ENCODE measurements around the gene GPC5. TPM values are rescaled to one million over a fixed set of nuclear protein-coding genes. Genes with fewer than 3 reads are reported as not detected.

GPC5 gene
- total and polyA plus RNA-seq, 2 of the 8 experiments (the other 6 are each of a cell fraction or from before 2014, with no cell fraction given): 0.20 to 0.39 TPM

GRCh38 chr13:91773591-91774227, 375.3 kb downstream of the GPC5 start:
- no peak for DNase-seq (ENCODE audit: low read depth in 1 of 2, low spot score in 2 of 2)
- H2BK15ac ChIP-seq (ENCODE audit: low read length): no peak overlapping the region
- H3K18ac ChIP-seq (ENCODE audit: extremely low read depth, low read length): no peak overlapping the region
- H3K23ac ChIP-seq (ENCODE audit: insufficient read length): no peak overlapping the region
- H2AFZ ChIP-seq (ENCODE audit: low read length): no peak overlapping the region
- no peaks in the 10 kb centered on the region for H3K36me3 ChIP-seq (ENCODE audit: control insufficient read depth in 2 of 4, insufficient read depth in 4 of 4, low read length in 3 of 4)
- no peak overlapping the region for H2BK120ac ChIP-seq (replicated peaks; ENCODE audit: low read depth, low read length)
- H2BK12ac ChIP-seq (ENCODE audit: low read depth, low read length): no peak overlapping the region
- no peak overlapping the region for H3K14ac ChIP-seq (ENCODE audit: insufficient read length)
- no peak overlapping the region for H3K56ac ChIP-seq (replicated peaks; ENCODE audit: insufficient read length, low read depth, low read length)
- H3K4me2 ChIP-seq (ENCODE audit: insufficient read depth in 1 of 2, low read depth in 2 of 2, low read length in 2 of 2): no peak overlapping the region; a peak in 1 of 4 replicates
- no peak for FAIRE-seq
- H4K8ac ChIP-seq (ENCODE audit: extremely low read depth, insufficient read depth, low read length): no peak overlapping the region
- no peaks in the 10 kb centered on the region for H3K9me3 ChIP-seq (ENCODE audit: insufficient read depth in 2 of 2, low read depth in 1 of 2, low read length in 1 of 2)
- no peak overlapping the region for H3K27ac ChIP-seq (ENCODE audit: low read depth, low read length)
- H3K27me3 ChIP-seq (replicated peaks in 1 of 4; ENCODE audit: control insufficient read depth in 3 of 4, extremely low read depth in 1 of 4, insufficient read depth in 3 of 4, low read length in 3 of 4): no peaks in the 10 kb centered on the region
- POLR2A ChIA-PET (ENCODE audit: partially characterized antibody): interaction anchor here (0.6 kb wide), 1 partner anchor 41 kb away, joined by 3 read pairs; no protein-coding TSS in a partner anchor
- no peak overlapping the region for H2BK5ac ChIP-seq (ENCODE audit: low read depth, low read length)
- WGBS, 2 experiments (ENCODE audit: extremely low coverage in 1 of 2, insufficient coverage in 1 of 2, insufficient read length in 1 of 2, insufficient replicate concordance in 2 of 2, low coverage in 1 of 2, low lambda C conversion rate in 2 of 2, missing lambda C conversion rate in 1 of 2): 42% methylated on average over 3 of the region's 3 CpGs; no CpG with 5 or more reads in 1 of the 2 experiments
- no peak for TF ChIP-seq KDM1A (IDR thresholded peaks at IDR 0.05; ENCODE audit: borderline replicate concordance, low read length)
- TF ChIP-seq BCL11A (IDR thresholded peaks at IDR 0.05; ENCODE audit: low read depth in 2 of 2, low read length in 2 of 2): no peak
- TF ChIP-seq ATF2 (IDR thresholded peaks at IDR 0.05; ENCODE audit: low read length): no peak
- no peak for TF ChIP-seq CTBP2 (IDR thresholded peaks at IDR 0.05; ENCODE audit: borderline replicate concordance, insufficient read depth, insufficient read length, low read length)
- no peak for TF ChIP-seq RAD21 (IDR thresholded peaks at IDR 0.05 in 1 of 2, conservative IDR thresholded peaks at IDR 0.05 in 1 of 2; ENCODE audit: low read depth in 2 of 2, low read length in 2 of 2)
- TF ChIP-seq MAFK (IDR thresholded peaks at IDR 0.05; ENCODE audit: low read depth, low read length): no peak
- no peak for TF ChIP-seq FOSL1 (IDR thresholded peaks at IDR 0.05; ENCODE audit: insufficient read depth, low read depth, low read length)
- no peak for TF ChIP-seq JUN (IDR thresholded peaks at IDR 0.05; ENCODE audit: low read depth, low read length)
- no peak for TF ChIP-seq HDAC6 (IDR thresholded peaks at IDR 0.05; ENCODE audit: low read depth, low read length)
- TF ChIP-seq SUZ12 (IDR thresholded peaks at IDR 0.05; ENCODE audit: low read length): no peak
- TF ChIP-seq BRCA1 (IDR thresholded peaks at IDR 0.05; ENCODE audit: low read depth, low read length): no peak
- H4K91ac ChIP-seq (replicated peaks; ENCODE audit: insufficient read length, low read length): no peak overlapping the region
- H4K5ac ChIP-seq (ENCODE audit: insufficient read length, low read depth, low read length): no peak overlapping the region
- H3K79me1 ChIP-seq (ENCODE audit: low read depth, low read length): no peaks in the 10 kb centered on the region
- CTCF ChIA-PET (ENCODE audit: partially characterized antibody): interaction anchor here (1.0 to 1.8 kb wide), 3 partner anchors 8 to 196 kb away, joined by 3 to 6 read pairs (median 3); no protein-coding TSS in a partner anchor
- H3K4ac ChIP-seq (replicated peaks; ENCODE audit: insufficient read length, low read depth, low read length): no peak overlapping the region
- H2BK20ac ChIP-seq (ENCODE audit: low read length): no peak overlapping the region
- H2AK5ac ChIP-seq (ENCODE audit: low read depth, low read length): no peak overlapping the region
- H3K79me2 ChIP-seq (ENCODE audit: control insufficient read depth in 1 of 2, insufficient read depth in 2 of 2, low read length in 2 of 2): no peaks in the 10 kb centered on the region
- H4K20me1 ChIP-seq (replicated peaks in 1 of 2; ENCODE audit: control insufficient read depth in 1 of 2, insufficient read depth in 2 of 2, low read length in 2 of 2): no peaks in the 10 kb centered on the region
- no peaks in the 10 kb centered on the region for H3K23me2 ChIP-seq (ENCODE audit: low read depth, low read length)
- no peak overlapping the region for H3K4me3 ChIP-seq (ENCODE audit: extremely low read depth in 1 of 4, insufficient read depth in 2 of 4, low read depth in 3 of 4, low read length in 4 of 4)
- H3K9ac ChIP-seq (replicated peaks in 1 of 4; ENCODE audit: extremely low read depth in 1 of 4, low read depth in 3 of 4, low read length in 3 of 4): no peak overlapping the region
- H3K4me1 ChIP-seq (replicated peaks in 1 of 4; ENCODE audit: control insufficient read depth in 3 of 4, insufficient read depth in 4 of 4, low read length in 3 of 4): peaks cover 0 to 5% (median 2%) of the 10 kb centered on the region in 4 experiments; a peak in 4 of 7 replicates

All from H1 (cell line).